Activated CD4-positive, alpha-beta T cell treated with anti-CD3 and anti-CD28 coated beads for 4 hours (primary cell): ENCODE data around the gene GRHL3.

Experiments used
- DNase-seq, 2 donors: peaks; one replicate each; pipeline ENCODE4 v3.0.0-alpha.2; 2020

The GRHL3 gene

GRCh38 chr1:24293392-24294227 is 25.5 kb upstream of the GRHL3 start:
- DNase-seq: no peak

GRCh38 chr1:24294228-24294672 is 24.9 kb upstream of the GRHL3 start:
- DNase-seq: no peak

GRCh38 chr1:24294716-24295371 is 24.3 kb upstream of the GRHL3 start:
- no peak for DNase-seq

GRCh38 chr1:24295535-24295934 is 23.6 kb upstream of the GRHL3 start:
- DNase-seq: no peak

GRCh38 chr1:24297187-24297851 is 21.8 kb upstream of the GRHL3 start:
- DNase-seq: no peak

GRCh38 chr1:24297852-24298232 is 21.3 kb upstream of the GRHL3 start:
- DNase-seq: no peak

GRCh38 chr1:24298606-24299005 is 20.6 kb upstream of the GRHL3 start:
- DNase-seq: no peak

- DNase-seq: no peak
Measured at GRCh38 chr1:24299901-24300300, 19.3 kb upstream of the GRHL3 start.

GRCh38 chr1:24300971-24301784 is 18.0 kb upstream of the GRHL3 start:
- no peak for DNase-seq

GRCh38 chr1:24301785-24302175 is 17.4 kb upstream of the GRHL3 start:
- no peak for DNase-seq

- DNase-seq: no peak
Measured at GRCh38 chr1:24302209-24302611, 16.9 kb upstream of the GRHL3 start.

- DNase-seq: no peak
Measured at GRCh38 chr1:24303600-24303999, 15.6 kb upstream of the GRHL3 start.

GRCh38 chr1:24304763-24305162 is 14.4 kb upstream of the GRHL3 start:
- no peak for DNase-seq

- DNase-seq: no peak
Measured at GRCh38 chr1:24308365-24309015, 10.7 kb upstream of the GRHL3 start.

- no peak for DNase-seq
Measured at GRCh38 chr1:24309762-24310485, 9.2 kb upstream of the GRHL3 start.

- DNase-seq: no peak
Measured at GRCh38 chr1:24311234-24311633, 7.9 kb upstream of the GRHL3 start.

- no peak for DNase-seq
Measured at GRCh38 chr1:24311741-24312140, 7.4 kb upstream of the GRHL3 start.

GRCh38 chr1:24315391-24315790 is 3.8 kb upstream of the GRHL3 start:
- DNase-seq: no peak

GRCh38 chr1:24316645-24317044 is 2.5 kb upstream of the GRHL3 start:
- DNase-seq: no peak

GRCh38 chr1:24317081-24317480 is 2.1 kb upstream of the GRHL3 start:
- no peak for DNase-seq

GRCh38 chr1:24317956-24318614 is 1.1 kb upstream of the GRHL3 start:
- DNase-seq: no peak
